Subcutaneous adipose tissue (tissue), 4 donors: Measurements from ENCODE around the gene SH2D7. TPM values are rescaled to one million over a fixed set of nuclear protein-coding genes. Genes with fewer than 3 reads are reported as not detected.

Source experiments
- total RNA-seq, 4 donors: library from RNA; depleted of rRNA; stranded (reverse); fragments of >200 nt; gene quantifications; one replicate each; pipeline ENCODE4 v1.1.0, GENCODE V29; 2016
- TF ChIP-seq, protein P1 (sequence below): fragments of 450-650 bp; IDR thresholded peaks from one replicate; pipeline ENCODE4 v1.5.1; 2016; ENCODE audit warnings: low read depth, mild to moderate bottlenecking, control low read depth, antibody characterized with exemption, moderate library complexity

The SH2D7 gene
- total RNA-seq, 4 donors from 2014 or later: not detected

DNA sequence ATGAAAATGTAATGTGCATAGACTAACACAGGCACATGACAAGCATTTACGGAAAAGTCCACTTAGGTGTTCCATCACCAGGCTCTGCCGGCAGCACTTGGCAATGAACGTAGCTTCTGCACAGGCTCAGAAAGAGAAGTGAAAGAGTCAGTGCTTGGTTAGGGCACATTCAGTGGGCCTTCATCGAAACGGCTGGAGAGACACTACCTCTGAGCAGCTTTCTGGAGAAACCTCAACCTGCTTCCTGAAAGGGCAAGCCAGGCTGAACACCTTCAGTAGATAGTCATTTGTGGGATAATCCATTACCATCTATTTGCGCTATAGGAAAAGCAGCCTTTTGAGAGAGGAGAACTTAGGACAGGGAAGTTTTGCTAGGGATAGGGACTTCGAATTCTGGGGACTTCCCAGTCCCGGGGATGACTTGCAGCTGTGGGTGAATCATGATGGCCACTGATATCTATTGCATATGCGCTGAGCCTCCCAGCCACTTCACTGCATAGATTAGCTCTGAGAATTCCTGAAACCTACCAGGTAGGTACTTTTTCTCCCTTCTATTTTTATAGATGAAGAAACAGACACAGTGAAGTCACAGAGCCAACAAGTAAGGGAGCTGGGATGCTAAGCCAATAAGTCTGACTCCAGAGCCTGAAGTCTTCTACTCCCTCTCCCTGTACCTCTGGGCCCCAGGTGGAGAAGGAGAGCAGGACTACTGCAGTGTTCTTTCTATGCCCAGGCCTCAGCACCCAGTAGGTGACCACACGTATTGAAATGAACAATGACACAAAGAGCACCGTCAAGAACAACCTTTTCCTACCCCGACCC, 4.2 kb upstream of the SH2D7 start:
- TF ChIP-seq, protein P1, sequence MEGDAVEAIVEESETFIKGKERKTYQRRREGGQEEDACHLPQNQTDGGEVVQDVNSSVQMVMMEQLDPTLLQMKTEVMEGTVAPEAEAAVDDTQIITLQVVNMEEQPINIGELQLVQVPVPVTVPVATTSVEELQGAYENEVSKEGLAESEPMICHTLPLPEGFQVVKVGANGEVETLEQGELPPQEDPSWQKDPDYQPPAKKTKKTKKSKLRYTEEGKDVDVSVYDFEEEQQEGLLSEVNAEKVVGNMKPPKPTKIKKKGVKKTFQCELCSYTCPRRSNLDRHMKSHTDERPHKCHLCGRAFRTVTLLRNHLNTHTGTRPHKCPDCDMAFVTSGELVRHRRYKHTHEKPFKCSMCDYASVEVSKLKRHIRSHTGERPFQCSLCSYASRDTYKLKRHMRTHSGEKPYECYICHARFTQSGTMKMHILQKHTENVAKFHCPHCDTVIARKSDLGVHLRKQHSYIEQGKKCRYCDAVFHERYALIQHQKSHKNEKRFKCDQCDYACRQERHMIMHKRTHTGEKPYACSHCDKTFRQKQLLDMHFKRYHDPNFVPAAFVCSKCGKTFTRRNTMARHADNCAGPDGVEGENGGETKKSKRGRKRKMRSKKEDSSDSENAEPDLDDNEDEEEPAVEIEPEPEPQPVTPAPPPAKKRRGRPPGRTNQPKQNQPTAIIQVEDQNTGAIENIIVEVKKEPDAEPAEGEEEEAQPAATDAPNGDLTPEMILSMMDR: no peak

DNA sequence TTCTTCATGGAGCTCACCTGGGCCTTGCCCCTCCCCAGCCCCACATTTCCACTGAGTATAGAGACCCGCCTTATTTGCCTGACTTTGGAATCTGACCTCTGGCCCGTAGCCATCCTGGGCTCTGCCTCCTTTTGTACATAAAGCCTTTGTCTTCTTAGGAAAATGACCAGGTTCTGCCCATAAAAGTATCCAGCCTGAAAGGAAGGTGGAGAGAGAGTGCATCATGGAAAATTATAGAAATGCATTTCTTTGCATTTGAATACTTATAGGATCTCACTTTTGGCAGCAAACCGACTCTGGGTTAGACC, 3.6 kb upstream of the SH2D7 start:
- TF ChIP-seq, protein P1: no peak

DNA sequence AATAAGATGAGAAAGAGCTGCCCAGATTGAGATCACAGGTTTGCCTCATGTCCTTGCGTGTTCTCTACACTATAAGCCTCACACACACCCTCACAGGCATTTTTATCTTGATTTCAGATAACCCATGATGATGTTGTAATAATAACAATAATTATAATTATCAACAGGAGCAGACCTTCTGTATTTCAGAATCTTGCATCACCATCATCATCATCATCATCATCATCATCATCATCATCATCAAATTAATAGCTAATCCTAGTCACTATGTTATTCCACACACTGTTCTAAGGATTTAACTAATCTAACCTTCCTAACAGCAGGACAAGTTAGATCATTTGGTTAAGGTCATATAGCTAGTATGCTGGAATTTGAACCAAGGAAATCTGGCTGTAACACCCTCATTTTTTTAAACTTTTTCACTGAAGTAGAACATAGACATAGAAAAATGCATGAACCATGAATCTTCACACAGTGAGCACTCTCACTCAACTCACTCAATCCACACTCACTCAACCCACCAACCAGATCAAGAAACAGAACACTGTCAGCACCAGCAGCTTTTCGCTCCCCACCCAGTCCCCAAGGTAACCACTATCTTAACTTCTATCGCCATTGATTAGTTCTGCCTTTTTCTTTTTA, 1.8 kb upstream of the SH2D7 start:
- TF ChIP-seq, protein P1: no peak

DNA sequence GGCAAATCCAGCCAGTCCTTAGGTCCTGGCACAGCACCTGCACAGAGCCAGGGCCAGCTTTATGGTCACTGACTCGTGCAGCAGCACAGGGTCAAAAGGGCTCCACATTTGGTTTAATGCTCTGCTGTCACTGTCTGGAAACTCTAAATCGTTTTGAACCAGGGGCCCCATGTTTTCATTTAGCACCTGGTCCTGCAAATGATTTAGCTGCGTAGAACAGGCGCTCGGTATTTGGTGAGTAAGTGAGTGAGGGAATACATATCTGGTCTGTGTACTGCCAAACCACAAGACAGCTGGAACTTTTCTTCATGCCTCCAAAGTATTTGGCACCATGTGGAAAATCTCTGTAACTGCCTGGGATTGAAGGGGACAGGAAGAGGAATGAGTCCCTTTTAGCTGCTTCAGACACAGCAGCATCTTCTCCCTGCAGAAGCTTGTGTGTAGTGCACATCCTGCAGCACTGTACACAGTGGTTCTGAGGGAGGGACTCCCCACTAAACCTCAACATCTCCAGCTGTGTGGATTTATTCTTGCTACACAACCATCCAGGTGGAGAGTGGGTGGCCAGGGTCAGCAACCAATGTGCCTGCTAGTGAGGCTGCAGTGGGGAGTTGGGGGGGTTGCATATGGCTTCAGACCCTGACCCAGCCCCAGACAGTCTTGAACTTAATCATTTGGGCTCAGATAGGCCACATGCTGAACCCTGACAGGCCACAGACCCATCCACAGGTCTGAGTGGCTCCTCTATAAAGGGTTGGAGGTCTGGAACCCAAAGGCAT, 1.1 kb downstream of the SH2D7 start:
- TF ChIP-seq, protein P1: no peak

DNA sequence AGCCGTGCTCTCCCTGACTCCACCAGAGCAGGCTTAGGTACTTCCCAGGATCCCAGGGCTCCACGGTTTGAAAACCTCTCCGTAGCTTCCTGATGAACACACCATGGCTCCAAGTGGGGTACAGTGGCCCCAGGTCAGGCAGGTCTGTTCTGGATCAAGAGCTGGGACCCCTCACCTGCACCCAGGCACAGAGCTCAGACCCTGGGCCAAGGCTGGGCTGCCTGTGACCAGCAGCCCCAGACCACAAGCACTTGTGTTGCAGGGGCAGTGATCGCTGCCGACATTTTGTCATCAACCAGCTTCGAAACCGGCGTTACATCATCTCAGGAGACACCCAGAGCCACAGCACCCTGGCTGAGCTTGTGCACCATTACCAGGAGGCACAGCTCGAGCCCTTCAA, 5.3 kb downstream of the SH2D7 start:
- TF ChIP-seq, protein P1: no peak

DNA sequence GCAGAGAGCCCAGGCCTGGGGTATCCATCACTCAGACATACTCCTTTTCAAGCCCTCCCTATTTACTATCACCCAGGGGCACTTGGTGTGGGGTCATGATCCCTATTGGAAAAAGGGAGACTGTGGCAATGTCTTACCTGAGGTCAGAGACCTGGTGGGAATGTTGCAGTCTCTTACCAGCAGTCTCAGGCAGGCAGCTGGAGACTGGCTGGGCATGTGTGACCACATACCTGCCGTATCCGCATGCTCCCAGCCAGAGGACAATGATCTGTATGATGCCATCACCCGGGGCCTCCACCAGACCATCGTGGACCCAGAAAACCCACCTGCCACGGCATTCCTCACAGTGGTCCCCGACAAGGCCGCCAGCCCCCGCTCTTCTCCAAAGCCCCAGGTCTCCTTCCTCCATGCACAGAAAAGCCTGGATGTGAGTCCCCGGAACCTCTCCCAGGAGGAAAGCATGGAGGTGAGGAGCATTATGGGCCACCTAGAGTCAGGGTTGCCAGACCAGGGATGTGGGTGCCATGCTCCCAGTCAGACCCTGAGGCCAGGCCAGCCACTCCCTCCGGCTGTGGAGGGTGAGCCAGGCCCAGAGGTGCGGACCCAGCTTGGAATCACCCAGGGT, 5.9 kb downstream of the SH2D7 start:
- TF ChIP-seq, protein P1: no peak

DNA sequence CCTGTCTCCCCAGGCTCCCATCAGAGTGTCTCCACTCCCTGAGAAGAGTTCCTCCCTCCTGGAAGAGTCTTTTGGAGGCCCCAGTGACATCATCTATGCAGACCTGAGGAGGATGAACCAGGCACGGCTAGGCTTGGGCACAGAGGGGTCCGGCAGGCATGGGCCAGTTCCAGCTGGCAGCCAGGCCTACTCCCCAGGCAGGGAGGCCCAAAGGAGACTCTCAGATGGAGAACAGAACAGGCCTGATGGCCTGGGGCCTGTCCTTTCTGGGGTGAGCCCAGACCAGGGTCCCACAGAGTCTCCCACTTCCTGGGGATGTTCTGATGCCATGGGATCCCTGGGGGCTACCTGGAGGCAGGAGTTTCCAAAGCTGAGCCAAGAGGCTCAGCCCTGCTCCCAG, 8.5 kb downstream of the SH2D7 start:
- TF ChIP-seq, protein P1: no peak
